Mesangial cell (primary cell): Measurements from ENCODE around the gene PALM2AKAP2. TPM values are rescaled to one million over a fixed set of nuclear protein-coding genes. Genes with fewer than 3 reads are reported as not detected.

Experiments
- total RNA-seq: library from RNA; depleted of rRNA; stranded (reverse); fragments of >200 nt; gene quantifications from 2 replicates; pipeline ENCODE4 v1.2.3, GENCODE V29; 2015

Gene PALM2AKAP2
- 4.9 and 6.4 TPM in 2 replicates for total RNA-seq

GRCh38 chr9:109779711-109780452, at the start of gene PALM2AKAP2:
TSS of gene PALM2AKAP2 (plus strand) at chr9:109780198. CDS start at chr9:109780489, 291 bp downstream.

